HFF-Myc (cell line): ENCODE measurements around the gene MLXIPL.

Source experiments
- DNase-seq: peaks from one replicate; pipeline ENCODE4 v3.0.0-alpha.2; 2011; ENCODE audit warnings: low read depth; ENCODE audit errors: extremely low read depth
- H3K4me3 ChIP-seq: replicated peaks from 2 replicates; pipeline ENCODE4 v1.5.1; 2011; ENCODE audit warnings: low read depth, mild to moderate bottlenecking, control low read depth, low read length
- CTCF ChIP-seq: IDR thresholded peaks from 2 replicates; pipeline ENCODE4 v1.5.1; 2012; ENCODE audit warnings: mild to moderate bottlenecking, low read depth, low read length, control low read depth; ENCODE audit errors: missing control alignments

MLXIPL gene

GRCh38 chr7:73544678-73545077 is 79.6 kb downstream of the MLXIPL start:
- H3K4me3 ChIP-seq: no peak overlapping the region
- no peak for TF ChIP-seq CTCF
- DNase-seq: no peak
